Natural killer cell treated with Interleukin-12 subunit alpha and Interleukin-12 subunit beta and Interleukin-15 and Interleukin-18, amount 100 ng/mL, for 72 hours (primary cell): Measurements from ENCODE around the gene SYNE1. TPM values are rescaled to one million over a fixed set of nuclear protein-coding genes. Genes with fewer than 3 reads are reported as not detected.

Source experiments
- ATAC-seq, 2 donors: fragments of 150-1000 bp; cut with Tn5 transposase in 1 of 2; sonication (Bioruptor Pico), chemical (Tn5 transposase) in 1 of 2; 2 replicates each; pipeline ENCODE4 v1.10.0; 2021
- DNase-seq: peaks from one replicate; pipeline ENCODE4 v3.0.0; 2022; ENCODE audit warnings: low spot score
- H3K27ac Mint-ChIP-seq, 2 donors: 1 replicate in 1 of 2; 2 replicates in 1 of 2; pipeline ENCODE4 v1.8.0; 2022; ENCODE audit warnings: mixed read lengths in 2 of 2, mild to moderate bottlenecking in 1 of 2, moderate library complexity in 1 of 2
- H3K27me3 Mint-ChIP-seq, 2 donors: 1 replicate in 1 of 2; 2 replicates in 1 of 2; pipeline ENCODE4 v1.8.0; 2022; ENCODE audit warnings: mixed read lengths in 2 of 2
- H3K36me3 Mint-ChIP-seq: one replicate; pipeline ENCODE4 v1.8.0; 2022; ENCODE audit warnings: mixed read lengths
- H3K4me1 Mint-ChIP-seq, 2 donors: 1 replicate in 1 of 2; 2 replicates in 1 of 2; pipeline ENCODE4 v1.8.0; 2022; ENCODE audit warnings: low read depth in 2 of 2, mixed read lengths in 2 of 2, mild to moderate bottlenecking in 1 of 2
- H3K4me3 Mint-ChIP-seq: one replicate; pipeline ENCODE4 v1.8.0; 2022; ENCODE audit warnings: mixed read lengths
- H3K9me3 Mint-ChIP-seq: 2 replicates; pipeline ENCODE4 v1.8.0; 2022; ENCODE audit warnings: mixed read lengths
- total RNA-seq, 2 donors: library from RNA; stranded (reverse); gene quantifications; one replicate each; pipeline ENCODE4 v1.2.3, GENCODE V29; 2022

SYNE1 gene
- total RNA-seq, 2 donors from 2014 or later, result 30.6 to 61.2 TPM

DNA sequence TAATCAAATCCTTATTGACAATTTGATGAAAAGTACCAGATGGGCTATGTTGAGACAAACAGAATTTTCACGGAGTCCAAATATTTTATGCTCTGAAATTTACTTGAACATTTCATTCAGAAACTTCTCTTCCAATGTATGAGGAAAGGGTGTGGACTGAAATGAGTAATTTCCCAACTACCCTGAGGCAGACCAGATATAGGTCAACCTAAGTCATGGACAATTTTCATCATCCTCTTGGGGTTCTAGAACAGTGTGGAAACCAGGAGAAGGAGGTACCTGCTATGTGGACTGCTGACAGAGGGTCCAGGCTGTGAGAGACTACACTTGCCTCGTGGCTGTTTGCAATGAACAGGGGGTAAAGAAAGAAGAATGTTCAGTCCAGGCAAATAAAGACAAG is 506.7 kb downstream of the SYNE1 start:
- Mint-ChIP-seq H3K9me3 (no peaks in the 10 kb centered on the region), H3K4me3 (no peak overlapping the region), H3K27ac (no peak overlapping the region), H3K4me1 (peaks cover 2 to 3% of the 10 kb centered on the region in 2 donors), H3K27me3 (no peaks in the 10 kb centered on the region), H3K36me3 (peaks cover 28% of the 10 kb centered on the region)
- no peak for DNase-seq
- no peak for ATAC-seq

DNA sequence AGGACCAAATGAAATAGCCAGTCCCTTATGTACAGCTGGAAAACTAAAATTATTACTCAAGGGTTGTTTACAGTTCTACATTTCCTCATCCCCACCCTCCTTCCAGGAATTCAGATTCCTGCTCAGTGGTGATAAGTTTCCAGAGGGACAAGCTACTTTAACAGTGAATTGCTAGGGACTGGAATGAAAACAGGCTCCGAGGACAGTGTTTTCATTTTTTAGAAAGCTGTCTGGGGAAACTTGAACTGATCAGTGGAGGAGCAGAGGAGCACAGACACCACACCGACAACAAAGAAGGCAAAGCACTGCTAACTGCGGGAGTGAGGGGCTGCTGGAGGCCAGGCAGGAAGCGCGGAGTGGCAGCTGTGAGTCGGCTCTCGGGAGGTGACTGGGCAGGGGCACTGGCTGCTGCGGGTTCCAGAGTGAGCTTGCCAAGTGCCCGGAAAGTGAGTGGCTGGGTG is 507.4 kb downstream of the SYNE1 start:
- peaks cover 2 to 3% of the 10 kb centered on the region in 2 donors for H3K4me1 Mint-ChIP-seq
- H3K9me3 Mint-ChIP-seq, result no peaks in the 10 kb centered on the region
- H3K27me3 Mint-ChIP-seq, result no peaks in the 10 kb centered on the region
- no peak overlapping the region for H3K4me3 Mint-ChIP-seq
- peaks cover 25% of the 10 kb centered on the region for H3K36me3 Mint-ChIP-seq
- peak overlapping the region; percentile 17 to 18 for H3K27ac Mint-ChIP-seq
- DNase-seq (no peak), ATAC-seq (no peak)

DNA sequence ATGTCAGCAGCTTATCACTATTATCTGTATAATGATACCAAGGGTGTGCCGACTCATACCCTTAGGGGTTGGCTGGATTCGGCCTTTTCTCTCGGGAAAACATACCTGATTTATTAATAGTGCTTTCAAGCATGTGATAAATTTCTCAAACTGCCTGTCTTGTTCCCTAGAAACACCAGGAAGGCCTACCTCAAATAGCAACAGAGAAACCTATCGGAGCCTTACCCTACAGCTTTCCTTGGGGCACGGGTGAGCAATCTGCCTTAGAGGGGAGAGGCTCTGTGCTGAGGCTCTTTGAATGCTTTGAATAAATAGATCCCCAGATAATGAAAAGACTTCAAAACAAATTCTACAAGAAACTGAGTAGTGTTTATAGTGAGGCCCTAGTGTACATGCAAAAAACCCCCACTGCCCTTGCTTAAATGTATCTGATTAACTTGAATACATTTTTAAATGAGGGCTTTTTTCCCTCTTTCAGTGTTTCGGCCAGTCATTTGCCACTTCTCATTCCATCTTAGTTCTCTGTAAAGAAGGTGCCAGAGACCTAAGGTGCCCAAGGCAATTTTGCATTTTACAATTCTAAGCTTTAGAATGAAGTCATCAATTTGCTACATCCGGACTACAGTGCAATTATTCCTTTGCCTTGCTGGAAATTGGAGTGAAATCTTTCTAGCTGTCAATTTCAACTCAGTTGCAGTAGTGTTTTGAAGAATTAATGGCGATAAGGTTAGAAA is 509.6 kb downstream of the SYNE1 start:
- no peak for ATAC-seq
- peak overlapping the region in 1 of 2 donors; percentile 15 for H3K27ac Mint-ChIP-seq
- H3K36me3 Mint-ChIP-seq, result peaks cover 25% of the 10 kb centered on the region
- no peaks in the 10 kb centered on the region for H3K27me3 Mint-ChIP-seq
- no peaks in the 10 kb centered on the region for H3K9me3 Mint-ChIP-seq
- DNase-seq, result no peak
- H3K4me3 Mint-ChIP-seq, result no peak overlapping the region
- H3K4me1 Mint-ChIP-seq, result peaks cover 2 to 3% of the 10 kb centered on the region in 2 donors

DNA sequence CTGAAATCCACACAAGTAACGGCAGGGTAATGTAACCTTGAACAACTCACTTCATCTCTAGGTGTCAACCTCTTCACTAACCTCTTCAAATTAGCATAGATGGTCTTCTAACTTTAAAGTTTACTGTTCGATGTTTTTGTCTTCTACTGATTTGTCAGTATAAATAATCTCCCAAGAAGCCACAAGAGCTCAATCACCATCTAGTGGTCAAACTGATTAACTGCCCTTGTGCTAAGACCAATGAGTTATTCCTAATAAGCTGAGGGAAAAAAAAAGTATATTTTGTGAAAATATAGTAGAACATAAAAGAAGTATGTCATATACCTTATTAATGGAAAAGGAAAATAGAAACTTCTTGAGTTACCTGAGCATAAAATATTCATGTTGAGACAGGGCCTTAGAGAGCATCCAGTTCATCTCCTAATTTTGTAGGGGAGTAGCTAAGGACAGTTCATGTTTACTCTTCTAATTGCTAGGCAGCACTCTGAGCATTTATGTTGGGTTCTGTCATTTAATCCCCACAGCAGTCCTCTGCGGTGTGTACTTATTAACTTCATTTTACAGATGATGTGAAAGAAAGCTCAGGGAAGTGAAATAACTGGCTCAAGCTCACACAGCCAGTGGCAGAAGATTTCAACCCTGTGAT is 512.6 kb downstream of the SYNE1 start:
- H3K36me3 Mint-ChIP-seq, result peaks cover 30% of the 10 kb centered on the region
- DNase-seq (no peak), ATAC-seq (no peak)
- H3K4me3 Mint-ChIP-seq, result no peak overlapping the region
- peaks cover 0 to 2% of the 10 kb centered on the region in 2 donors for H3K4me1 Mint-ChIP-seq
- H3K27ac Mint-ChIP-seq, result no peak overlapping the region
- H3K27me3 Mint-ChIP-seq, result no peaks in the 10 kb centered on the region
- H3K9me3 Mint-ChIP-seq, result no peaks in the 10 kb centered on the region

DNA sequence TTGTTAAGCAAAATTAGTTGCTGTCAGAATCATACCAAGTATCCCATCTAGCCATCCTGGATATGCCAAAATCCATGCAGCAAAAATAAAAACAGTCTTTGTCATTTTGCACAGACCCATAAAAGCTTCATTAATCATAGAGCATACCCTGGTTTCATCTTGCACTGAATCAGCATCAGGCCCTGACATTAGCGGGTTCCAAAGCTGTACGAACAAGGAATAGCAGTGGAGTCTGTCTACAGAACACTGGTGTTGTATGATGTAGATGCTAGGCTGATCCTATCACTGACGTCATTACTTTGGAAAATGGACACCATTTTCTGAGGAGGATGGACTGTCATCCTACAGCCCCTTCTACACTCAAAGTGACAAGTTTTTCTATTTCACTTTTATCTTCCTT is 514.1 kb downstream of the SYNE1 start:
- Mint-ChIP-seq H3K27ac (peak overlapping the region in 1 of 2 donors; percentile 61), H3K27me3 (no peaks in the 10 kb centered on the region), H3K9me3 (no peaks in the 10 kb centered on the region), H3K4me1 (peaks cover 3 to 5% of the 10 kb centered on the region in 2 donors), H3K4me3 (no peak overlapping the region), H3K36me3 (peaks cover 27% of the 10 kb centered on the region)
- ATAC-seq (no peak), DNase-seq (no peak)

DNA sequence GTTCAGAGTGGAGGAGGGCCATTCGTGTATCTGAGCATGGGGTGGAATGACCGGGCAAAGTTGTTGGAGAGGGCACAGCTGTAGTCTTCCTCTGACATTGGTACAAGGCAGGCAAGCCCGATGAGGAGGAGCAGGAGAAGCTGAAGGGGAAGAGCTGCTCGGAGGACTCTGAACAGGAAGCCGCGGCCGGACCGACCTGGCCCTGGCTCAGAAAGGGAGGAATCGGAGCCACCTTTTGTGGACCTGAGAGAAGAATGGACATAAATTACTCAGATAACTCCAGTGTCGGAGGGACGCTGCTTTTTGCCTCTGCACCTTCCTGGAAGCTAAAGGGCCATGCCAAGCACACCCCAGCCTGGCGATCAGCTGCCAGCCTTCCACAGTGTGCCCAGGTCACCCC is 514.7 kb downstream of the SYNE1 start:
- Mint-ChIP-seq H3K27me3 (no peaks in the 10 kb centered on the region), H3K36me3 (peaks cover 29% of the 10 kb centered on the region), H3K4me3 (no peak overlapping the region)

DNA sequence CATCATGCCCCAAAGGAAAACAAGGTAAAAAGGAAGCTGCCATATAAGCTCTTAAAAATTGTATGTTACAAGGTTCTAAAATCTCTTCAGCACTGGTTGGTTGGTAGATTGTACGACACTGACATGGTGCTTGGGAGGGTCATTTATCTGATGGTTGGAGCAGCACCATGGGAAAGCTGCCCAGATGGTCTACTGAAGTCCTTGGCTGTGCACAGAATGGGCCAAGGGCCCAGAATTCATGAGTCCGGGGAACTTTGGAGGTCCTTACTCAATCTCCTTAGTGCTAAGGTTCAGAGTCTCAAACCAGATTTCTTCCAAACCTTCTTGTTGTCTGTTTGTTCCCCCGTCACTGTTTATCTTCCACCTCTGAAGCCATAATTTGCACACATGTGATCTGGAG is 515.3 kb downstream of the SYNE1 start:
- Mint-ChIP-seq H3K4me3 (no peak overlapping the region), H3K9me3 (no peaks in the 10 kb centered on the region), H3K27ac (no peak overlapping the region), H3K4me1 (peaks cover 10 to 12% of the 10 kb centered on the region in 2 donors), H3K27me3 (no peaks in the 10 kb centered on the region), H3K36me3 (peaks cover 29% of the 10 kb centered on the region)
- DNase-seq, result no peak
- ATAC-seq, result no peak

More for the DNA sequence above, 514.7 kb downstream of the SYNE1 start:
- ATAC-seq, result no peak
- Mint-ChIP-seq H3K4me1 (peaks cover 9 to 12% of the 10 kb centered on the region in 2 donors), H3K9me3 (no peaks in the 10 kb centered on the region), H3K27ac (no peak overlapping the region)
- DNase-seq, result no peak

DNA sequence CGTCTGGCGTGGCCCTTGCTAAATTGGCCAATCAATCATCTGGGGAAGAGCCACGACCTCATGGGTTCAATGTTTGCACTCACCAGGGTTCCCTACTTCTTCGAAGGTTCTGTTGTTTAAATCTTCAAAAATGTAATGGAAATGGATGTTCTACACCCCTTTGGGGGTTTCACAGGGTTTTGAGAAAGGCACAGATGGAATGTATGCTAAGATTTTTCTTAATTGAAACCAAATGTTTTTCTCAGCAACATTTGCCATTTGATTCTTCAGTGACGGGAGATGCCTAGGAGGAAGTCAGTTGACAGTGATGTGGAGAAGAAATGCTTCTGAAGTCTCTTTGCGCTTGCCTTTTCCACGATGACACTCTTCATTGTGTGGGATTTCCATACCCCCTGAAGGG is 517.3 kb downstream of the SYNE1 start:
- DNase-seq (no peak), ATAC-seq (no peak)
- H3K27ac Mint-ChIP-seq, result peak overlapping the region in 1 of 2 donors; percentile 40
- peaks cover 12 to 15% of the 10 kb centered on the region in 2 donors for H3K4me1 Mint-ChIP-seq
- H3K9me3 Mint-ChIP-seq, result no peaks in the 10 kb centered on the region
- H3K27me3 Mint-ChIP-seq, result no peaks in the 10 kb centered on the region
- no peak overlapping the region for H3K4me3 Mint-ChIP-seq
- H3K36me3 Mint-ChIP-seq, result peaks cover 29% of the 10 kb centered on the region

DNA sequence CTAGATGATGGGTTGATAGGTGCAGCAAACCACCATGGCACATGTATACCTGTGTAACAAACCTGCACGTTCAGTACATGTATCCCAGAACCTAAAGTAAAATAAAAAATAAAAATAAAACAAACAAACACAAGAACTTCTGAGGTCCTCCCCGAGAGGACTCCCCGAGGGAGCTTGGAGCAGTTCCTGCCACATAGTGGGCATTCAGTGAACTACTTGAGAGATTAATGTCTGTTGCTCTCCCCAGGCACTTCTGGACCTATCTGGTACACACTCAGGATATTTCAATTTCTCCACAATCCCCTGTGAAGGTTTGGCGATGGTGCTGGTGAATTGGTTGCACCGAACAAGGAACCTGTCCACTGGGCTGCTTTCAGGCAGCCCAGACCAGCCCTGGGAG is 518.5 kb downstream of the SYNE1 start:
- no peak for ATAC-seq
- Mint-ChIP-seq H3K27ac (peak overlapping the region in 1 of 2 donors; percentile 40), H3K4me1 (peaks cover 12 to 15% of the 10 kb centered on the region in 2 donors), H3K9me3 (no peaks in the 10 kb centered on the region), H3K4me3 (no peak overlapping the region), H3K36me3 (peaks cover 29% of the 10 kb centered on the region), H3K27me3 (no peaks in the 10 kb centered on the region)
- DNase-seq, result no peak

DNA sequence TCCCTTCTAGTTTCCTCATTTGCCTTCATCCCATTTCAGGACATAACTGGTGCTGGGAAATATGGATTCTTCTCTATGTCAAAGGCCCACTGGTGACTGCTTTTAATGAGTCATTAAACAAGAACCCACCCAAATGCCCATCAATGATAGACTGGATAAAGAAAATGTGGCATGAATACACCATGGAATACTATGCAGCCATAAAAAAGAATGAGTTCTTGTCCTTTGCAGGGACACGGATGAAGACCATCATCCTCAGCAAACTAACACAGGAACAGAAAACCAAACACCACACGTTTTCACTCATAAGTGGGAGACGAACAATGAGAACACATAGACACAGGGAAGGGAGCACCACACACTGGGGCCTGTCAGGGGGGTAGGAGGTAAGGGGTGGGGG is 518.9 kb downstream of the SYNE1 start:
- ATAC-seq (no peak), DNase-seq (no peak)
- Mint-ChIP-seq H3K27me3 (no peaks in the 10 kb centered on the region), H3K36me3 (peaks cover 29% of the 10 kb centered on the region), H3K4me3 (no peak overlapping the region), H3K9me3 (no peaks in the 10 kb centered on the region), H3K4me1 (peaks cover 12 to 15% of the 10 kb centered on the region in 2 donors), H3K27ac (peak overlapping the region; percentile 55 to 66)

DNA sequence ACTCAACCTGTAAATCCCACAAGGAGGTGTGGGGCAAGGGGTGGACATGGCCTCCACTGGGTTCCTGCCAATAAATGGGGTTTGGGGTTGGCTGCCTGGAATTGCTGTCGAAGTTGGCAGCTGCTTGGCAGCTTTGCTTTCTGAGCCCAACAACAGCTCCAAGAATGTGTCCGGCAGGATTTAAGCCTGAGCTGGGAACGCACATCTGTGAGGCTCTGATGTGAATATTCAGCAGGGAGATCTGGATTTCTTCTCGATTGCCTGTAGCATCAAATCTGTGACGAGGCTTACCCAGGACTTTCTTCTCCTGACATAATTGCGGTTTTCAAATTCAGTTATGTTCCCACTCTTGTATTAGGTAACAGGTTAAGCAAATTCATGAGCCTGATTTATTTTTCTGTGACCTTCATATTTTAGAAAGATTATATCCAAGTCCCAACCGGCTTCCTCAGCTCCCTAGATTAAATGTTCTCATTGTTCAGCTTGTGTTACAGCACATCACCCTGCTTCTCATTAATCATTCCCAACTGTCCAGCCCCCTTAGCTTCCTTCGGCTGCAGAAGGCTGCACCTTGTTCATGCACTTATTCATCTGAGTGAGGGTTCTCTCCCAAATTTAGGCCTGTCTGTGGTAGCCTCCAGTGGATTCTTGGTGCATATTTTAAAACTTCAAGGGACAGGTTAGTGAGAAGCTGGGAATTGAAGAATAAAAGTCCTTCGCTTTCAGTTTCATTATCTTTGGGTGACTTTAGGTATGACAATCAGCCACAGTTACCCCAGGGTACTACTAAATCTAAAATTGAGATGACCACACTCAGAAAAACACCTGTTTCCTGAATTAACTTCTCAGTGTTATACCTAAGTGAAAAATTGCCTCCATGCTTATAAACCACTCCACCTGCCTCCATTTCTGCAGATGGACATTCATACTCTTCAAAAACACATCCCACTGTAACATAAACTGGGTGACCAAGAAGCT is 519.7 kb downstream of the SYNE1 start:
- no peak overlapping the region for H3K4me3 Mint-ChIP-seq
- peaks cover 29% of the 10 kb centered on the region for H3K36me3 Mint-ChIP-seq
- peak overlapping the region; percentile 55 to 66 for H3K27ac Mint-ChIP-seq
- H3K4me1 Mint-ChIP-seq, result peaks cover 12 to 15% of the 10 kb centered on the region in 2 donors
- ATAC-seq (peak; percentile 57 to 62), DNase-seq (no peak)
- no peaks in the 10 kb centered on the region for H3K27me3 Mint-ChIP-seq
- no peaks in the 10 kb centered on the region for H3K9me3 Mint-ChIP-seq

DNA sequence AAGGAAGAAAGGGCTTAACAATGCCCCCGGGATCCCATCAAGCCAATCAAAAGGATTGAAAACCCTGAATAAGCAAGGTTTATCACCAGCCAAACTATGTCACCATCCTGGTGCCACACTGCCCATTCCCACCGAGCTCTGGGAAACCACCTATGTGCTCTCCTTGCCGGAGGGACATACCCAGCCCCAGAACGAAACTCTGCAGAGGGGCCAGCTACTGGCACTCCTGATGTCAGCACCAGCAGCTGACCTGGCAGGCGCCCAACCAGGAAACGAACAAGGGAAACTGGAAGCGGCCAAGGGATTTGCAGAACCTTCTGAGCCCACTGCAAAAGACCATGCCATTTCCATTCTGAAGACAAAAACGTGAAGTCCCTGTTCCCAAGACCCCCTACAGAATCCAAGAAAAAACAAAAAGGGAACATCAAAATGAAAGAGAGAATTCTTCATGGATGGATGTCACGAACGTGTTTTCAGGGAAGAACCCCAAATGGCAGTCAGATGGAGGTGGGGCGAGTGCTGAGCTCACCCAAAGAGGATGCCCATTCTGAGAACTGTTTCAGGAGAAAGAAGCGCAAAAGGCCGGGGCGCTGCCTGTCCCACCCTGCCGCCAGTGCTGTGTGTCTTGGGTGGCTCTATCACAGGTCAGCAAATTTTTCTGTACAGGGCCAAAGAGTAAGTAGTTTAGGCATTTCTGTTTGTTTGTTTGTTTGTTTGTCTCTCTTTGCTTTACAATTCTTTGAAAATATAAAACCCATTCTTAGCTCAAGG is 524.5 kb downstream of the SYNE1 start:
- H3K27ac Mint-ChIP-seq, result no peak overlapping the region
- ATAC-seq (no peak), DNase-seq (no peak)
- no peaks in the 10 kb centered on the region for H3K36me3 Mint-ChIP-seq
- H3K4me3 Mint-ChIP-seq, result no peak overlapping the region
- no peaks in the 10 kb centered on the region for H3K9me3 Mint-ChIP-seq
- H3K27me3 Mint-ChIP-seq, result no peaks in the 10 kb centered on the region
- H3K4me1 Mint-ChIP-seq, result peaks cover 6 to 8% of the 10 kb centered on the region in 2 donors
